H9 (cell line): ENCODE measurements around the gene ARID1B. TPM values are rescaled to one million over a fixed set of nuclear protein-coding genes. Genes with fewer than 3 reads are reported as not detected.
A peak's percentile ranks its signal among the peaks of the same experiment; 100 is the strongest.

Experiments
- DNase-seq: peaks from one replicate; pipeline ENCODE4 v3.0.0-alpha.2; 2017
- H2AFZ ChIP-seq: one replicate; pipeline ENCODE4 v1.6.1; 2013; ENCODE audit warnings: mild to moderate bottlenecking, low read length, control low read depth, moderate library complexity
- H2AK5ac ChIP-seq: 2 replicates; pipeline ENCODE4 v1.6.1; 2013; ENCODE audit warnings: low read length, control low read depth, mixed read lengths; ENCODE audit not compliant: insufficient read length
- H2BK120ac ChIP-seq: one replicate; pipeline ENCODE4 v1.6.1; 2013; ENCODE audit warnings: low read depth, mild to moderate bottlenecking, low read length, control low read depth, inconsistent platforms; ENCODE audit not compliant: poor library complexity, severe bottlenecking
- H2BK12ac ChIP-seq: 2 replicates; pipeline ENCODE4 v1.6.1; 2013; ENCODE audit warnings: low read length, control low read depth, mixed read lengths, low read depth; ENCODE audit not compliant: insufficient read length
- H2BK15ac ChIP-seq: 2 replicates; pipeline ENCODE4 v1.6.1; 2013; ENCODE audit warnings: low read depth, low read length, control low read depth
- H2BK20ac ChIP-seq: one replicate; pipeline ENCODE4 v1.6.1; 2013; ENCODE audit warnings: low read depth, mild to moderate bottlenecking, low read length, control low read depth, inconsistent platforms; ENCODE audit not compliant: poor library complexity, severe bottlenecking
- H2BK5ac ChIP-seq: 2 replicates; pipeline ENCODE4 v1.6.1; 2013; ENCODE audit warnings: low read length, control low read depth, mixed read lengths; ENCODE audit not compliant: insufficient read length
- H3K14ac ChIP-seq: 2 replicates; pipeline ENCODE4 v1.6.1; 2013; ENCODE audit warnings: low read length, control low read depth; ENCODE audit not compliant: insufficient read depth
- H3K18ac ChIP-seq: 2 replicates; pipeline ENCODE4 v1.6.1; 2013; ENCODE audit warnings: low read depth, mild to moderate bottlenecking, mixed read lengths, low read length, control low read depth; ENCODE audit not compliant: insufficient read length
- H3K23ac ChIP-seq: 2 replicates; pipeline ENCODE4 v1.6.1; 2013; ENCODE audit warnings: low read length, control low read depth, mixed read lengths, low read depth; ENCODE audit not compliant: insufficient read length
- H3K23me2 ChIP-seq: 2 replicates; pipeline ENCODE4 v1.6.1; 2013; ENCODE audit warnings: low read depth, mild to moderate bottlenecking, mixed read lengths, low read length, control low read depth; ENCODE audit not compliant: insufficient read length, poor library complexity, severe bottlenecking
- H3K27ac ChIP-seq: 2 replicates; pipeline ENCODE4 v1.5.1; 2013; ENCODE audit warnings: low read length, control low read depth, mixed read lengths, low read depth; ENCODE audit not compliant: insufficient read length
- H3K27me3 ChIP-seq: 2 replicates; pipeline ENCODE4 v1.6.1; 2013; ENCODE audit warnings: low read length, control low read depth, inconsistent platforms; ENCODE audit not compliant: insufficient read depth
- H3K4ac ChIP-seq: 2 replicates; pipeline ENCODE4 v1.6.1; 2013; ENCODE audit warnings: low read depth, mild to moderate bottlenecking, control low read depth, inconsistent platforms, low read length, moderate library complexity
- H3K4me1 ChIP-seq: 2 replicates; pipeline ENCODE4 v1.6.1; 2013; ENCODE audit warnings: low read length, control low read depth, inconsistent platforms; ENCODE audit not compliant: insufficient read depth
- H3K4me2 ChIP-seq: 2 replicates; pipeline ENCODE4 v1.6.1; 2013; ENCODE audit warnings: low read length, control low read depth, mixed read lengths; ENCODE audit not compliant: insufficient read length, insufficient read depth
- H3K56ac ChIP-seq: 2 replicates; pipeline ENCODE4 v1.6.1; 2013; ENCODE audit warnings: low read depth, mild to moderate bottlenecking, mixed read lengths, low read length, control low read depth; ENCODE audit not compliant: insufficient read length
- H3K79me1 ChIP-seq: 2 replicates; pipeline ENCODE4 v1.6.1; 2013; ENCODE audit warnings: low read depth, mild to moderate bottlenecking, moderate library complexity, low read length, control low read depth, inconsistent platforms; ENCODE audit not compliant: insufficient read depth, poor library complexity, severe bottlenecking
- H3K79me2 ChIP-seq: 2 replicates; pipeline ENCODE4 v1.6.1; 2013; ENCODE audit warnings: low read length, control low read depth, inconsistent platforms; ENCODE audit not compliant: insufficient read depth
- H3K9ac ChIP-seq: 2 replicates; pipeline ENCODE4 v1.6.1; 2013; ENCODE audit warnings: low read length, control low read depth, mixed read lengths; ENCODE audit not compliant: insufficient read length; ENCODE audit errors: extremely low read depth
- H3K9me3 ChIP-seq: one replicate; pipeline ENCODE4 v1.6.1; 2013; ENCODE audit warnings: low read depth, low read length, inconsistent platforms; ENCODE audit not compliant: control insufficient read depth
- H3T11ph ChIP-seq: one replicate; pipeline ENCODE4 v1.6.1; 2013; ENCODE audit warnings: mild to moderate bottlenecking, low read length, control low read depth, inconsistent platforms
- H4K20me1 ChIP-seq: one replicate; pipeline ENCODE4 v1.6.1; 2013; ENCODE audit not compliant: control insufficient read depth, insufficient read length, insufficient read depth
- H4K5ac ChIP-seq: 2 replicates; pipeline ENCODE4 v1.6.1; 2013; ENCODE audit warnings: low read depth, mild to moderate bottlenecking, mixed read lengths, low read length, control low read depth; ENCODE audit not compliant: insufficient read length
- H4K8ac ChIP-seq: replicated peaks from 2 replicates; pipeline ENCODE4 v1.6.1; 2013; ENCODE audit warnings: low read length, control low read depth, mixed read lengths, low read depth; ENCODE audit not compliant: insufficient read length
- H4K91ac ChIP-seq: 2 replicates; pipeline ENCODE4 v1.6.1; 2013; ENCODE audit warnings: low read depth, mild to moderate bottlenecking, moderate library complexity, mixed read lengths, low read length, control low read depth; ENCODE audit not compliant: insufficient read length
- H3K27ac Mint-ChIP-seq, 3 experiments: 2 replicates in 2 of 3; 3 replicates in 1 of 3; pipeline ENCODE4 v1.8.0; 2020 to 2021; ENCODE audit warnings: mixed read lengths in 3 of 3, mild to moderate bottlenecking in 1 of 3, moderate library complexity in 1 of 3
- H3K27me3 Mint-ChIP-seq: 2 replicates; pipeline ENCODE4 v1.8.0; 2021; ENCODE audit warnings: low read depth, mild to moderate bottlenecking, moderate library complexity, mixed read lengths
- H3K36me3 Mint-ChIP-seq, 3 experiments: 2 replicates in 2 of 3; 3 replicates in 1 of 3; pipeline ENCODE4 v1.8.0; 2020 to 2021; ENCODE audit warnings: low read depth in 3 of 3, mixed read lengths in 3 of 3; ENCODE audit not compliant: insufficient read depth in 1 of 3
- H3K4me1 Mint-ChIP-seq, 2 experiments: 2 replicates each; pipeline ENCODE4 v1.8.0; 2020; ENCODE audit warnings: mixed read lengths in 2 of 2
- H3K4me3 Mint-ChIP-seq, 2 experiments: 2 replicates in 1 of 2; 3 replicates in 1 of 2; pipeline ENCODE4 v1.8.0; 2020 to 2021; ENCODE audit warnings: mild to moderate bottlenecking in 2 of 2, mixed read lengths in 2 of 2, moderate library complexity in 1 of 2
- H3K9me3 Mint-ChIP-seq, 2 experiments: 2 replicates in 1 of 2; 3 replicates in 1 of 2; pipeline ENCODE4 v1.8.0; 2020; ENCODE audit warnings: mild to moderate bottlenecking in 2 of 2, mixed read lengths in 2 of 2, moderate library complexity in 1 of 2
- CTCF ChIP-seq: fragments of 200-600 bp; sonication (generic); conservative IDR thresholded peaks from 3 replicates; pipeline ENCODE4 v1.8.0; 2021; ENCODE audit warnings: antibody characterized with exemption, mild to moderate bottlenecking
- WGBS: extraction: QIAGEN DNeasy Blood & Tissue Kit; methylation state at CpG from one replicate; pipeline ENCODE4 v1.1.7; 2013; ENCODE audit warnings: missing lambda C conversion rate, low lambda C conversion rate, mixed read lengths; ENCODE audit not compliant: insufficient read length; ENCODE audit errors: extremely low coverage; 5-methylcytosine and 5-hydroxymethylcytosine counted together
- total RNA-seq: library from RNA; stranded (reverse); gene quantifications from 2 replicates; pipeline ENCODE4 v1.2.1, GENCODE V29; 2021

ARID1B gene
- total RNA-seq, 1 experiment from 2014 or later = 88.2 TPM

GRCh38 chr6:156797901-156798735 lies 20.9 kb downstream of the ARID1B start:
- no peaks in the 10 kb centered on the region; the same call in 1 of the 2 replicates for H3K4me1 ChIP-seq
- H2BK12ac ChIP-seq = no peak overlapping the region
- H3K9ac ChIP-seq = no peak overlapping the region
- no peak overlapping the region for H4K5ac ChIP-seq
- no peak overlapping the region for H2BK15ac ChIP-seq
- H3K27ac ChIP-seq = no peak overlapping the region
- no peaks in the 10 kb centered on the region for H3K9me3 ChIP-seq
- no peak overlapping the region for H3K4me2 ChIP-seq
- no peaks in the 10 kb centered on the region for H4K20me1 ChIP-seq
- no peaks in the 10 kb centered on the region for H3K23me2 ChIP-seq
- Mint-ChIP-seq H3K9me3 (no peaks in the 10 kb centered on the region), H3K27ac (peak overlapping the region in 2 of 3 experiments; percentile 48 to 68; a peak in 3 of 7 replicates), H3K27me3 (no peaks in the 10 kb centered on the region), H3K4me1 (peaks cover 36 to 50% of the 10 kb centered on the region in 2 experiments), H3K36me3 (peaks cover 0 to 6% (median 0%) of the 10 kb centered on the region in 3 experiments; a peak in 2 of 7 replicates), H3K4me3 (no peak overlapping the region)
- no peak for DNase-seq
- WGBS = no CpG with 5 or more reads among the region's 19 CpGs
- H3K79me2 ChIP-seq = peaks cover 49% of the 10 kb centered on the region; the same call in 1 of the 2 replicates
- no peak overlapping the region for H2AFZ ChIP-seq
- H3K27me3 ChIP-seq = no peaks in the 10 kb centered on the region
- no peak overlapping the region for H3T11ph ChIP-seq
- no peak overlapping the region for H3K4ac ChIP-seq
- no peak overlapping the region for H2BK20ac ChIP-seq
- H3K56ac ChIP-seq = no peak overlapping the region
- TF ChIP-seq CTCF = no peak
- H4K91ac ChIP-seq = no peak overlapping the region
- no peak overlapping the region for H4K8ac ChIP-seq
- no peak overlapping the region for H3K14ac ChIP-seq
- H3K79me1 ChIP-seq = peaks cover 3% of the 10 kb centered on the region
- no peak overlapping the region for H3K23ac ChIP-seq
- H2BK120ac ChIP-seq = no peak overlapping the region
- H3K18ac ChIP-seq = no peak overlapping the region
- H2AK5ac ChIP-seq = no peak overlapping the region
- H2BK5ac ChIP-seq = no peak overlapping the region
